ENCODE measurements around the gene CILP2. TPM values are rescaled to one million over a fixed set of nuclear protein-coding genes. Genes with fewer than 3 reads are reported as not detected.

Gene CILP2
- total RNA-seq, 4 donors from 2014 or later, result 0.19 to 0.27 TPM; not detected in 2

GRCh38 chr19:19592690-19593089 is 54.6 kb downstream of the CILP2 start:
- TF ChIP-seq, protein P1, sequence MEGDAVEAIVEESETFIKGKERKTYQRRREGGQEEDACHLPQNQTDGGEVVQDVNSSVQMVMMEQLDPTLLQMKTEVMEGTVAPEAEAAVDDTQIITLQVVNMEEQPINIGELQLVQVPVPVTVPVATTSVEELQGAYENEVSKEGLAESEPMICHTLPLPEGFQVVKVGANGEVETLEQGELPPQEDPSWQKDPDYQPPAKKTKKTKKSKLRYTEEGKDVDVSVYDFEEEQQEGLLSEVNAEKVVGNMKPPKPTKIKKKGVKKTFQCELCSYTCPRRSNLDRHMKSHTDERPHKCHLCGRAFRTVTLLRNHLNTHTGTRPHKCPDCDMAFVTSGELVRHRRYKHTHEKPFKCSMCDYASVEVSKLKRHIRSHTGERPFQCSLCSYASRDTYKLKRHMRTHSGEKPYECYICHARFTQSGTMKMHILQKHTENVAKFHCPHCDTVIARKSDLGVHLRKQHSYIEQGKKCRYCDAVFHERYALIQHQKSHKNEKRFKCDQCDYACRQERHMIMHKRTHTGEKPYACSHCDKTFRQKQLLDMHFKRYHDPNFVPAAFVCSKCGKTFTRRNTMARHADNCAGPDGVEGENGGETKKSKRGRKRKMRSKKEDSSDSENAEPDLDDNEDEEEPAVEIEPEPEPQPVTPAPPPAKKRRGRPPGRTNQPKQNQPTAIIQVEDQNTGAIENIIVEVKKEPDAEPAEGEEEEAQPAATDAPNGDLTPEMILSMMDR (IDR thresholded peaks at IDR 0.05), result no peak
- TF ChIP-seq POLR2A (IDR thresholded peaks at IDR 0.05), result no peak
- no peak for TF ChIP-seq POLR2AphosphoS5 (IDR thresholded peaks at IDR 0.05)
- no peak for TF ChIP-seq EP300 (IDR thresholded peaks at IDR 0.05)
- H3K9me3 ChIP-seq, result no peaks in the 10 kb centered on the region
- ATAC-seq, result no peak
- H3K27ac ChIP-seq, result no peak overlapping the region
- WGBS, 2 donors (ENCODE audit: low coverage in 1 of 2), result 87 to 100% methylated on average over 1 to 3 of the region's 10 CpGs
- peaks cover 0 to 15% (median 5%) of the 10 kb centered on the region in 3 donors for H3K4me1 ChIP-seq
- no peaks in the 10 kb centered on the region for H3K27me3 ChIP-seq
- no peaks in the 10 kb centered on the region for H3K36me3 ChIP-seq
- no peak overlapping the region for H3K4me3 ChIP-seq

DNA sequence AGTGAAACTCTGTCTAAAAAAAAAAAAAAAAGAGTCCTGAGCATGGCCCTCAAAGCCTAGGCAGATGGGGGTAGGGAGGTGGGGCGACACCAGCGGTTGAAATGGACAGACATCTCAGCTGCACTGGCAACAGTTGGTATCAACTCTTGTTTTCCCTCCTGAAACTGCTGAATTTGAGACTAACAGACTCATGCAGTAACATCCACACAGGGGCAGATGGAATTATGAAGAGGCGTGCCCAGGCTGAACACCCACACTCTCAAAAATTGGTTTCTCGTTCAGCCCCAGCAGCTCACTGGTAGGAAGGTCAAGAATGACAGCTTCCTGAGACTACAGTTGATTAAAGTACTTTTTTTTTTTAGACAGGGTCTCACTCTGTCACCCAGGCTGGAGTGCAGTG is 56.3 kb downstream of the CILP2 start:
- Histone ChIP-seq H3K4me3 (no peak overlapping the region), H3K4me1 (peaks cover 0 to 15% (median 5%) of the 10 kb centered on the region in 3 donors), H3K27ac (no peak overlapping the region), H3K27me3 (no peaks in the 10 kb centered on the region), H3K36me3 (no peaks in the 10 kb centered on the region), H3K9me3 (no peaks in the 10 kb centered on the region)
- TF ChIP-seq, protein P1 (IDR thresholded peaks at IDR 0.05), result no peak
- TF ChIP-seq POLR2A (IDR thresholded peaks at IDR 0.05) (no peak), POLR2AphosphoS5 (IDR thresholded peaks at IDR 0.05) (no peak), EP300 (IDR thresholded peaks at IDR 0.05) (no peak)
- no peak for ATAC-seq
- 64 to 81% methylated on average over 3 to 4 of the region's 4 CpGs for WGBS, 2 donors (ENCODE audit: low coverage in 1 of 2)

GRCh38 chr19:19595171-19595701 is 57.2 kb downstream of the CILP2 start:
- peak; percentile 32 for ATAC-seq
- H3K27ac ChIP-seq, result no peak overlapping the region

More at GRCh38 chr19:19595171-19595701, 57.2 kb downstream of the CILP2 start:
- Histone ChIP-seq H3K4me1 (peaks cover 0 to 15% (median 5%) of the 10 kb centered on the region in 3 donors), H3K27me3 (no peaks in the 10 kb centered on the region), H3K36me3 (no peaks in the 10 kb centered on the region), H3K9me3 (no peaks in the 10 kb centered on the region), H3K4me3 (no peak overlapping the region)
- TF ChIP-seq POLR2A (IDR thresholded peaks at IDR 0.05) (no peak), EP300 (IDR thresholded peaks at IDR 0.05) (no peak), POLR2AphosphoS5 (IDR thresholded peaks at IDR 0.05) (no peak)
- TF ChIP-seq, protein P1 (IDR thresholded peaks at IDR 0.05), result no peak
- WGBS, 2 donors (ENCODE audit: low coverage in 1 of 2), result 54 to 60% methylated on average over 2 to 8 of the region's 8 CpGs

Other genes starting within 250 kb of the CILP2 start
- gene SUGP1, start 217.8 kb upstream of the CILP2 start, total RNA-seq, result 10 to 100 TPM; 28.4 to 37.6 (median 32.3) TPM
- gene MAU2, start 217.4 kb upstream of the CILP2 start, total RNA-seq, result 10 to 100 TPM; 17.9 to 46.5 (median 39.0) TPM
- 10 to 100 TPM; 30.9 to 69.0 (median 36.6) TPM for gene GATAD2A, start 132.6 kb upstream of the CILP2 start, total RNA-seq
- gene TSSK6, start 22.7 kb upstream of the CILP2 start, total RNA-seq, result 1 to 10 TPM in 2 of 4 donors, under 1 TPM in 2; 0.40 to 3.3 (median 0.92) TPM
- gene NDUFA13, start 22.0 kb upstream of the CILP2 start, total RNA-seq, result 100 to 1,000 TPM in 1 of 4 donors, 10 to 100 TPM in 3; 41.6 to 113 (median 71.4) TPM
- 1 to 10 TPM in 2 of 4 donors, under 1 TPM in 2; 0.45 to 1.4 (median 0.96) TPM for gene YJEFN3, start 9.4 kb upstream of the CILP2 start, total RNA-seq
- gene PBX4, start 80.4 kb downstream of the CILP2 start, total RNA-seq, result 1 to 10 TPM in 1 of 4 donors, under 1 TPM in 3; 0.42 to 4.5 (median 0.68) TPM
- gene LPAR2, start 90.0 kb downstream of the CILP2 start, total RNA-seq, result 1 to 10 TPM in 3 of 4 donors, under 1 TPM in 1; 0.78 to 3.5 (median 2.3) TPM
- gene GMIP, start 105.4 kb downstream of the CILP2 start, total RNA-seq, result 10 to 100 TPM in 1 of 4 donors, 1 to 10 TPM in 3; 7.7 to 11.2 (median 8.0) TPM
- gene ATP13A1, start 125.4 kb downstream of the CILP2 start, total RNA-seq, result 100 to 1,000 TPM in 1 of 4 donors, 10 to 100 TPM in 3; 65.6 to 142 (median 92.3) TPM
- 1 to 10 TPM; 2.5 to 7.6 (median 4.4) TPM for gene ZNF101, start 130.6 kb downstream of the CILP2 start, total RNA-seq
- gene ZNF14, start 194.8 kb downstream of the CILP2 start, total RNA-seq, result 10 to 100 TPM in 2 of 4 donors, 1 to 10 TPM in 2; 7.4 to 11.4 (median 9.6) TPM